ENCODE measurements around the gene PROKR1.

DNA sequence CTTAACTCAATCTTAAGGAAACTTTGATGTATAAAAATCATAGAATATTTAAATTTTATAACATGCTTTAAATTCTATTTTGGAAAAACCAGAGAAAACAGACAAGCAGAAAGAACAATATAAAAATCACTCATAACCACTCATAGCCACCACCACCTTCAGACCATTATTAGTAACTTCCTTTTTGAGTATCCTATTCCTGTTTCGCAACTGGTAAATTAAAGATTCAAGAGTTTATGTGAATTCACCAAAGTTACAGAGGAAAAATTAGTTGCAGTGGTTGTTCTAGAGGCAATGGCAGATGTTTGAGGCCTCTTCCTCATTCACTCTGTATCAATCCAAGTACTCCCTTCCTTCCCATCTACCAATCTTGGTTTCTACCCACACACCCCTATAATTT, 49.3 kb upstream of the PROKR1 start:
- TF ChIP-seq USF2 (IDR thresholded peaks at IDR 0.05; ENCODE audit: low read depth, low read length) = no peak
- TF ChIP-seq, protein P1, sequence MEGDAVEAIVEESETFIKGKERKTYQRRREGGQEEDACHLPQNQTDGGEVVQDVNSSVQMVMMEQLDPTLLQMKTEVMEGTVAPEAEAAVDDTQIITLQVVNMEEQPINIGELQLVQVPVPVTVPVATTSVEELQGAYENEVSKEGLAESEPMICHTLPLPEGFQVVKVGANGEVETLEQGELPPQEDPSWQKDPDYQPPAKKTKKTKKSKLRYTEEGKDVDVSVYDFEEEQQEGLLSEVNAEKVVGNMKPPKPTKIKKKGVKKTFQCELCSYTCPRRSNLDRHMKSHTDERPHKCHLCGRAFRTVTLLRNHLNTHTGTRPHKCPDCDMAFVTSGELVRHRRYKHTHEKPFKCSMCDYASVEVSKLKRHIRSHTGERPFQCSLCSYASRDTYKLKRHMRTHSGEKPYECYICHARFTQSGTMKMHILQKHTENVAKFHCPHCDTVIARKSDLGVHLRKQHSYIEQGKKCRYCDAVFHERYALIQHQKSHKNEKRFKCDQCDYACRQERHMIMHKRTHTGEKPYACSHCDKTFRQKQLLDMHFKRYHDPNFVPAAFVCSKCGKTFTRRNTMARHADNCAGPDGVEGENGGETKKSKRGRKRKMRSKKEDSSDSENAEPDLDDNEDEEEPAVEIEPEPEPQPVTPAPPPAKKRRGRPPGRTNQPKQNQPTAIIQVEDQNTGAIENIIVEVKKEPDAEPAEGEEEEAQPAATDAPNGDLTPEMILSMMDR (conservative IDR thresholded peaks at IDR 0.05; ENCODE audit: low read depth, low read length) = no peak
- TF ChIP-seq POLR2A (IDR thresholded peaks at IDR 0.05; ENCODE audit: low read depth, low read length) = no peak
- TF ChIP-seq RAD21 (IDR thresholded peaks at IDR 0.05; ENCODE audit: low read length) = no peak
- no peak for TF ChIP-seq FOS (IDR thresholded peaks at IDR 0.05; ENCODE audit: low read depth, low read length)
- no peak for TF ChIP-seq RCOR1 (IDR thresholded peaks at IDR 0.05; ENCODE audit: insufficient replicate concordance, low read length)
- TF ChIP-seq CEBPB (IDR thresholded peaks at IDR 0.05; ENCODE audit: low read depth, low read length) = peak; percentile 32; the same call in 1 of the 2 replicates
- TF ChIP-seq MXI1 (IDR thresholded peaks at IDR 0.05; ENCODE audit: borderline replicate concordance, low read depth, low read length) = no peak
- no peak for TF ChIP-seq NFE2L2 (IDR thresholded peaks at IDR 0.05; ENCODE audit: low read depth, low read length)
- no peak for TF ChIP-seq MAZ (IDR thresholded peaks at IDR 0.05; ENCODE audit: borderline replicate concordance, low read depth, low read length)
- TF ChIP-seq, protein P2, sequence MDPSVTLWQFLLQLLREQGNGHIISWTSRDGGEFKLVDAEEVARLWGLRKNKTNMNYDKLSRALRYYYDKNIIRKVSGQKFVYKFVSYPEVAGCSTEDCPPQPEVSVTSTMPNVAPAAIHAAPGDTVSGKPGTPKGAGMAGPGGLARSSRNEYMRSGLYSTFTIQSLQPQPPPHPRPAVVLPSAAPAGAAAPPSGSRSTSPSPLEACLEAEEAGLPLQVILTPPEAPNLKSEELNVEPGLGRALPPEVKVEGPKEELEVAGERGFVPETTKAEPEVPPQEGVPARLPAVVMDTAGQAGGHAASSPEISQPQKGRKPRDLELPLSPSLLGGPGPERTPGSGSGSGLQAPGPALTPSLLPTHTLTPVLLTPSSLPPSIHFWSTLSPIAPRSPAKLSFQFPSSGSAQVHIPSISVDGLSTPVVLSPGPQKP (IDR thresholded peaks at IDR 0.05; ENCODE audit: borderline replicate concordance, low read depth, low read length) = no peak
- no peak for TF ChIP-seq RFX5 (IDR thresholded peaks at IDR 0.05; ENCODE audit: low read depth, low read length)
- TF ChIP-seq SMC3 (IDR thresholded peaks at IDR 0.05; ENCODE audit: low read depth, low read length) = no peak
- TF ChIP-seq MAFK (IDR thresholded peaks at IDR 0.05; ENCODE audit: low read depth, low read length) = no peak

Data from IMR-90 (cell line).